ENCODE measurements around the gene CYSTM1. TPM values are rescaled to one million over a fixed set of nuclear protein-coding genes. Genes with fewer than 3 reads are reported as not detected.

CYSTM1 gene
- total RNA-seq, 2 experiments from 2014 or later = 21.4 to 36.7 TPM

- Histone ChIP-seq H3K9me2 (ENCODE audit: insufficient read depth, low read length) (no peaks in the 10 kb centered on the region), H4K20me1 (ENCODE audit: insufficient read depth, low read length) (no peaks in the 10 kb centered on the region), H3K36me3 (ENCODE audit: insufficient read depth, low read length) (no peaks in the 10 kb centered on the region), H3K4me1 (ENCODE audit: insufficient read depth, low read length, poor library complexity, severe bottlenecking) (peaks cover 8% of the 10 kb centered on the region), H3K4me3 (ENCODE audit: low read depth, low read length, poor library complexity, severe bottlenecking) (no peak overlapping the region), H3K4me2 (ENCODE audit: low read length) (no peak overlapping the region), H2AFZ (ENCODE audit: low read length) (no peak overlapping the region), H3K27ac (ENCODE audit: low read depth, low read length, poor library complexity, severe bottlenecking) (no peak overlapping the region), H3K9me3 (ENCODE audit: low read length) (no peaks in the 10 kb centered on the region), H3K79me2 (ENCODE audit: insufficient read depth, low read depth, low read length) (no peaks in the 10 kb centered on the region)
- CTCF ChIA-PET (ENCODE audit: unreplicated experiment) = no interaction called here
- DNase-seq (ENCODE audit: low spot score) = peak; percentile 11
- intact Hi-C loops (cut with micrococcal nuclease; ENCODE audit: unreplicated experiment) = no loop called here
- no peak for TF ChIP-seq EZH2phosphoT487 (IDR thresholded peaks at IDR 0.05; ENCODE audit: borderline replicate concordance, low read depth, low read length)
- no peak for TF ChIP-seq CTCF (conservative IDR thresholded peaks at IDR 0.05; ENCODE audit: low read length)
- POLR2A ChIA-PET = interaction anchor here (1.6 kb wide), 1 partner anchor 8 kb away, joined by 3 read pairs; no protein-coding TSS in a partner anchor
- BruUV-seq (replicated peaks) = no TSS peak
These were observed 43.0 kb upstream of the CYSTM1 start for GRCh38 chr5:140131967-140132409.

- Histone ChIP-seq H3K4me3 (ENCODE audit: low read depth, low read length, poor library complexity, severe bottlenecking) (no peak overlapping the region), H3K27ac (ENCODE audit: low read depth, low read length, poor library complexity, severe bottlenecking) (no peak overlapping the region), H3K79me2 (ENCODE audit: insufficient read depth, low read depth, low read length) (no peaks in the 10 kb centered on the region), H3K4me2 (ENCODE audit: low read length) (no peak overlapping the region), H3K4me1 (ENCODE audit: insufficient read depth, low read length, poor library complexity, severe bottlenecking) (peaks cover 8% of the 10 kb centered on the region), H3K9me2 (ENCODE audit: insufficient read depth, low read length) (no peaks in the 10 kb centered on the region), H3K36me3 (ENCODE audit: insufficient read depth, low read length) (no peaks in the 10 kb centered on the region), H4K20me1 (ENCODE audit: insufficient read depth, low read length) (no peaks in the 10 kb centered on the region), H3K9me3 (ENCODE audit: low read length) (no peaks in the 10 kb centered on the region), H2AFZ (ENCODE audit: low read length) (no peak overlapping the region)
- intact Hi-C loops (cut with micrococcal nuclease; ENCODE audit: unreplicated experiment) = no loop called here
- TF ChIP-seq EZH2phosphoT487 (IDR thresholded peaks at IDR 0.05; ENCODE audit: borderline replicate concordance, low read depth, low read length) (no peak), CTCF (conservative IDR thresholded peaks at IDR 0.05; ENCODE audit: low read length) (no peak)
- ChIA-PET CTCF (ENCODE audit: unreplicated experiment) (interaction anchor here (0.5 to 1.5 kb wide), 2 partner anchors 10 to 24 kb away, joined by 3 read pairs; no protein-coding TSS in a partner anchor), POLR2A (interaction anchor here (0.7 to 1.2 kb wide), 2 partner anchors 59 to 250 kb away, joined by 4 to 5 read pairs; no protein-coding TSS in a partner anchor)
- no peak for DNase-seq (ENCODE audit: low spot score)
- BruUV-seq (replicated peaks) = no TSS peak
These were observed 41.3 kb upstream of the CYSTM1 start for GRCh38 chr5:140133514-140134167.
